HG03575 (cell line): ENCODE data around the gene ADAM30.

ENCODE experiments used
- ATAC-seq: cut with Tn5 transposase; IDR thresholded peaks from one replicate; pipeline ENCODE4 v1.9.1; 2021; ENCODE audit not compliant: unreplicated experiment, insufficient number of reproducible peaks, low FRiP score; ENCODE audit errors: extremely low read depth

Gene ADAM30

GRCh38 chr1:119910618-119911017 lies 14.3 kb upstream of the ADAM30 start:
- ATAC-seq = no peak

DNA sequence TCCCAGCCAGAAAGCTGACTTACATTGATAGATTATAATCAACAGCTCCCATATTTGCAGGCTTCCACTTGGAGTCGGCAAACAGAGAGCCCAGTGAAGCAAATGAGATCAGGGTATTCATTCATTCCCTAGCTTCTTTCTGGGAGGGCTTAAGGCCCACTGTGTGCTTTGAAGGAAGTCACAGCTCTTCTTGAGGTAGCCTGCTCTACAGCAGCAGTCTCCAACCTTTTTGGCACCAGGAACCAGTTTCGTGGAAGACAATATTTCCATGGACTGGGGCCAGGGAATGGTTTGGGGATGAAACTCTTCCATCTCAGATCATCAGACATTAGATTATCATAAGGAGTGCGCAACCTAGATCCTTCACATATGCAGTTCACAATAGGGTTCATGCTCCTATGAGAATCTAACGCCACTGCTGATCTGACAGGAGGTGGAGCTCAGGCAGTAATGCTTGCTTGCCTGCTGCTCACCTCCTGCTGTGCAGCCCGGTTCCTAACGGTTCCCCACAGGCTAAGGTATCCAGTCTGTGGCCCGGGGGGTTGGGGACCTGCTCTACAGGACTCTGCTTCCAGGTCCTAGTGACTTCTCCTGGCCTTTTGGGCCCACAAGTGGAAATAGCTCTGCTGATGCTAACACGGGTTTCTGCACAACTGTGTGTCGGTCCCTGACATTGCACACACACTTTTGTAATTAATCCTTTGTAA lies 13.7 kb upstream of the ADAM30 start:
- ATAC-seq = no peak

DNA sequence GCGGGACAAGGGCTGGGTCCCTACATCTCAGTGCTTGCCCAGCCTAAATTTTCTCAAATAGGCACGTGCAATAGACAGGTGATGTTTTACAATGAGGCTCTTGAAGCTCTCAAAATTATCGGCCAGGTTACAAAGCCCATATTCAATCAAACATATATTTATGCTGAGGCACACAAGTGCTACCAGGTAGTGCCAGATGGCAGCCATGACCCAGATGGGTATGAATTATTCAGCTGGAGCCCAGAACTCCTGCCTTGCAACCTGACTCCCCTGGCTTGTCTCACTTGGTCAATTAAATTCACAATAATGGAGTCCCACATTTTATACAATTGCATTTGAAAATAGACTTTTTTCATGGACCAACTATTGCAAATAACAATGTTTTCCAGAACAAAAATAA lies 12.3 kb upstream of the ADAM30 start:
- no peak for ATAC-seq

GRCh38 chr1:119906927-119907652 lies 10.8 kb upstream of the ADAM30 start:
- no peak for ATAC-seq

DNA sequence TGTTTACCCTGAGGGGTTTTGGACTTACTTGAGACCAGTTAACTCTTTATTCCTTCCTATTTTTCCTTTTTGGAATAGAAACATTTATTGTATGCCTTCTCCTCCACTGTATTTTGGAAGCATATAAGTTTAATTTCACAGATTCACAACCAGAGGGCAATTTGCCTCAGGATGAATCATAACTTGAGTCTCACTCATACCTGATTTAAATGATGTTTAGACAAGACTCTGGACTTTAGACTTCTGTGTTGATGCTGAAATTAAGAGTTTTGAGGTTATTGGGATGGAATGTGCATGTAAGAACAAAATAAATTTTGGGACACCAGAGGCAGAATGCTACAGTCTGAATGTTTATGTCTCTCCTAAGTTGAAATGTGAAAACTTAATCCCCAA lies 7.1 kb upstream of the ADAM30 start:
- ATAC-seq = no peak

GRCh38 chr1:119902775-119903442 lies 6.6 kb upstream of the ADAM30 start:
- ATAC-seq = no peak

GRCh38 chr1:119898981-119899720 lies 2.8 kb upstream of the ADAM30 start:
- ATAC-seq = no peak

GRCh38 chr1:119898530-119898929 lies 2.2 kb upstream of the ADAM30 start:
- ATAC-seq = no peak

GRCh38 chr1:119895102-119895501 lies 1.2 kb downstream of the ADAM30 start:
- no peak for ATAC-seq

- ATAC-seq = no peak
Observed at GRCh38 chr1:119893827-119894700, 2.3 kb downstream of the ADAM30 start.

DNA sequence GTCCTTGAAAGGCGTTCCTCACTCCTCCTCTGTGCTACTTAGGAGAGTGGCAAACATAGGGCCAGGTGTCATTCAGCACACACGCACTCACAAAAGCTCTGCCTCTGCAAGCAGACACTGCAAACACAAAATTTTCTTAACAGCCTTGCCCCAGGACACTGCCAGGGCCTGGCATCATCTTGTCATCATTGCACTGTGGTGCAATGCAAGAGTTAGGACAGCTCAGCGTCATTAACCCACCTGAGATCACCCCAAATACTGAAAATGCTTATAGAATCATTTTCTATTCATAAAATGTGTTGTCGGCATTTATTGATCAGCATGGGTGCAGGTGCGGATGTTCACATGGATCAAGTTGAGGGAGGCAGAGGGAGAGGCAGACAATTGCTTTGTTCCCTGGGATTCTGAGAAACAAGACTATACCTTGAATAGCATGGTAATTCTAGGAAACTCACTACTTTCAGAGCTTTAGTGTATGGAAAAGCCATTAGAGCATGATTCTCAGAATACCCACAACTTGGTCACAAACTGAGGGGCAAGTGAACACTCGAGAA lies 3.0 kb downstream of the ADAM30 start:
- no peak for ATAC-seq

DNA sequence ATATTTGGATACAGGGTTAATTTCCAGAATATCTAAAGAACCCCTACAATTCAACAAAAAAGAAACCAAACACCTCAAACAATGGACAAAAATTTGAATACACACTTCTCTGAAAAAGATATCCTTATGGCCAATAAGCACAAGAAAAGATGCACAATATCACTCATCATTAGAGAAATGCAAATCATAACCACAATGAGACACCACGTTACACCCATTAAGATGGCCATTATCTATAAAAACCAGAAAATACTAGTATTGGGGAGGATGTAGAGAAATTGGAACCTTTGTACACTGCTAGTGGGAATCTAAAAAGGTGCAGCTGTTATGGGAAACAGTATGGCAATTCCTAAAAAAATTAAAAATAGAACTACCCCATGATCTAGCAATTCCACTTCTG lies 4.9 kb downstream of the ADAM30 start:
- ATAC-seq = no peak

- ATAC-seq = no peak
Observed at GRCh38 chr1:119888476-119888875, 7.8 kb downstream of the ADAM30 start.

GRCh38 chr1:119887427-119887826 lies 8.9 kb downstream of the ADAM30 start:
- ATAC-seq = no peak

DNA sequence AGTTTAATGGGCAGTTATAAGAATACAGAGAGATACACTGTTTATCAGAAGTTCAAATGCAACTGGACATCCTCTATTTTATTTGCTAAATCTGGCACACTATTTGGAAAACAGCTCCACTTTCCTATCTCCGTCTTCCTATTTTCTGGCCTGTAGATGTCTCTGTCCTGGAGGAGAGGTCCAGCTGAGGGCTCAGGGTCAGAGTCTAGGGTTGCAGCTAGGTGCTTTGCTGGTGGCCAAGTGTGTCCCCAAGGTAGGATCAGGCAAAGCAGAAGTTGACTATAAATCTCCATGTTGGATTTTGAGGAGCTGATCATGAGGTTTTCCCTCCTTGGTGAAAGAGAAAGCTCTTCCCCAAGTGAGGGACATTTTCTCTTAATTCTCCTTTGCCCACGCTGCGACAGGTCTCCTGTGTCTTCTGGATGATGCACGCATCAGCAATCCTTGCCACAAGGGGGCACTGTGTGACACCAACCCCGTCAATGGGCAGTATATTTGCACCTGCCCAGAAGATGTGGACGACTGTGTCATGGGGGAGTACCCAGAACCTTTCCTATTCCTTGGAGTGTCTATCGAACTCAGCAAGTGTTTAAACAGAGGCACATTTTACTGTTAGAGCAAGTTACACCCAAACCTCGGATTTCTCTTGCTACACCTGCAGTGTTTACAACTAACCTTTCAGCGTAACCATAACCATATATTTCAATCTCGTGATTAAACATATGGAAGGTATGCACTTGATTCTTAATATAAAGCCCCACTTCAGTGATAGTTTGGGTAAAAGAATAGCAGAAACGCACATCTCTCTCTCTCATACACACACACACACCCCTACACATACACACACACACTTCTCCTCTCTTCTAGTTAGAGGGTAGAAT lies 10.2 kb downstream of the ADAM30 start:
- no peak for ATAC-seq

DNA sequence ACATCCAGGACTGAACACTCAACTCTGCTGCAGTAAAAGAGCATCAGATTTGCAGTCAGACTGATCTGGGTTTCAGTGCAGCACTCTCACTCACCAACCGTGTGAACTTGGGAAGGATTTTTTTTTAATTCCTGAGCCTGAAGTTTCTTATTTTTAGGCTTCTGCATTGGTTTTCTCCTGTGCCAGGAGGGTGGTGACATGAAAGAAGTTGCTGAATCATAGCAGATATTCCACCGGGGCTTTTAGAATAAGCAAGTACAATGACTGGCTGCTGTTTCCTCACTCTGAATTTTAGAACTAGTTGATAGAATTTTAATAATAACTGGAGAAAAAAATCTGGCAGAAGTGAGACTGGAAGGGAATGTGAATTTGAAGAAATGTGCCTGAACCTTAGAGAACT lies 11.6 kb downstream of the ADAM30 start:
- no peak for ATAC-seq

GRCh38 chr1:119883826-119884225 lies 12.5 kb downstream of the ADAM30 start:
- no peak for ATAC-seq
